GM23248 (cell line): ENCODE measurements around the gene PAF1. TPM values are rescaled to one million over a fixed set of nuclear protein-coding genes. Genes with fewer than 3 reads are reported as not detected.
A peak's percentile ranks its signal among the peaks of the same experiment; 100 is the strongest.

Source experiments
- DNase-seq: peaks from one replicate; pipeline ENCODE4 v3.0.0-alpha.2; 2015
- H2AFZ ChIP-seq: fragments of 200-600 bp; sonication (generic); 2 replicates; pipeline ENCODE4 v1.6.1; 2016; ENCODE audit warnings: antibody characterized with exemption
- H3F3A ChIP-seq: fragments of 200-600 bp; sonication (generic); 2 replicates; pipeline ENCODE4 v1.6.1; 2016; ENCODE audit warnings: mild to moderate bottlenecking, antibody characterized with exemption, mixed run types; ENCODE audit not compliant: insufficient read depth
- H3K27ac ChIP-seq: fragments of 200-600 bp; sonication (generic); 2 replicates; pipeline ENCODE4 v1.5.1; 2016; ENCODE audit warnings: mild to moderate bottlenecking
- H3K27me3 ChIP-seq: fragments of 200-600 bp; sonication (generic); replicated peaks from 2 replicates; pipeline ENCODE4 v1.6.1; 2016; ENCODE audit warnings: mild to moderate bottlenecking; ENCODE audit not compliant: insufficient read depth
- H3K36me3 ChIP-seq: fragments of 200-600 bp; sonication (generic); 2 replicates; pipeline ENCODE4 v1.6.1; 2016; ENCODE audit warnings: low read depth, mild to moderate bottlenecking
- H3K4me1 ChIP-seq: fragments of 200-600 bp; sonication (generic); 2 replicates; pipeline ENCODE4 v1.6.1; 2016; ENCODE audit warnings: mild to moderate bottlenecking; ENCODE audit not compliant: insufficient read depth
- H3K4me2 ChIP-seq: fragments of 200-600 bp; sonication (generic); one replicate; pipeline ENCODE4 v1.6.1; 2016; ENCODE audit warnings: mild to moderate bottlenecking; ENCODE audit not compliant: unreplicated experiment
- H3K4me3 ChIP-seq: fragments of 200-600 bp; sonication (generic); 2 replicates; pipeline ENCODE4 v1.5.1; 2016; ENCODE audit warnings: mild to moderate bottlenecking
- H3K79me2 ChIP-seq: fragments of 200-600 bp; sonication (generic); 2 replicates; pipeline ENCODE4 v1.6.1; 2016; ENCODE audit warnings: mild to moderate bottlenecking; ENCODE audit not compliant: insufficient read depth
- H3K9ac ChIP-seq: fragments of 200-600 bp; sonication (generic); 2 replicates; pipeline ENCODE4 v1.6.1; 2016; ENCODE audit warnings: mild to moderate bottlenecking
- H3K9me2 ChIP-seq: fragments of 200-600 bp; sonication (generic); 2 replicates; pipeline ENCODE4 v1.6.1; 2016; ENCODE audit warnings: mixed run types, mild to moderate bottlenecking, moderate library complexity; ENCODE audit not compliant: insufficient read depth
- H3K9me3 ChIP-seq: fragments of 200-600 bp; sonication (generic); one replicate; pipeline ENCODE4 v1.6.1; 2017; ENCODE audit warnings: low read depth
- H4K20me1 ChIP-seq: fragments of 200-600 bp; sonication (generic); 2 replicates; pipeline ENCODE4 v1.6.0; 2016; ENCODE audit not compliant: insufficient read depth
- EZH2 ChIP-seq: fragments of 200-600 bp; sonication (generic); IDR thresholded peaks from 2 replicates; pipeline ENCODE4 v1.6.1; 2018; ENCODE audit warnings: antibody characterized with exemption, mild to moderate bottlenecking; ENCODE audit not compliant: insufficient read depth, poor library complexity, severe bottlenecking
- EZH2phosphoT487 ChIP-seq: fragments of 200-600 bp; sonication (generic); IDR thresholded peaks from 2 replicates; pipeline ENCODE4 v1.6.1; 2018; ENCODE audit warnings: antibody characterized with exemption, moderate library complexity, mild to moderate bottlenecking, low read depth; ENCODE audit not compliant: insufficient read depth
- WGBS, 2 experiments: methylation state at CpG; one replicate each; pipeline ENCODE4 v1.1.6; 2015 to 2017; ENCODE audit warnings: low lambda C conversion rate in 2 of 2, low coverage in 1 of 2; ENCODE audit errors: missing lambda C conversion rate in 2 of 2; 5-methylcytosine and 5-hydroxymethylcytosine counted together
- in situ Hi-C: fragments of 300-500 bp; cut with MboI; formaldehyde crosslinking; loops from 2 replicates; pipeline ENCODE4 v1.15.0; 2020
- polyA plus RNA-seq: library from polyadenylated mRNA; unstranded; fragments of >200 nt; fragmentation: Nextera tagmentation; extraction: Ambion mirVana; gene quantifications from 2 replicates; pipeline ENCODE4 v1.2.1, GENCODE V29; 2016
- total RNA-seq: library from RNA; depleted of rRNA; stranded (reverse); fragments of >200 nt; shearing (Covaris generic); gene quantifications from 2 replicates; pipeline ENCODE4 v1.2.3, GENCODE V29; 2014; rRNA removed

PAF1 gene
- total RNA-seq (45.3 and 51.2 TPM in 2 replicates), polyA plus RNA-seq (44.2 and 44.5 TPM in 2 replicates)

- Histone ChIP-seq H3K9me2 (no peaks in the 10 kb centered on the region), H3K9me3 (no peaks in the 10 kb centered on the region), H3K4me1 (peaks cover 12% of the 10 kb centered on the region), H3K27me3 (no peaks in the 10 kb centered on the region), H2AFZ (peak within 1 kb of the TSS; percentile 90), H4K20me1 (no peaks in the 10 kb centered on the region), H3K4me3 (peak within 1 kb of the TSS; percentile 96), H3K79me2 (peaks cover 48% of the 10 kb centered on the region), H3K36me3 (peaks cover 18% of the 10 kb centered on the region; the same call in 1 of the 2 replicates), H3K4me2 (peak within 1 kb of the TSS; percentile 100), H3K27ac (peak within 1 kb of the TSS; percentile 92), H3K9ac (peak within 1 kb of the TSS; percentile 99), H3F3A (peaks cover 9% of the 10 kb centered on the region)
- 1% methylated on average over 55 to 59 of the region's 60 CpGs for WGBS, 2 experiments
- peak; percentile 100 for DNase-seq
- no peak for TF ChIP-seq EZH2
- no peak for TF ChIP-seq EZH2phosphoT487
- in situ Hi-C loops = no loop called here
Observed at GRCh38 chr19:39390751-39391437, at the start of gene PAF1, which contains the start of gene MED29. Gene PAF1, minus strand, starts transcription at chr19:39391106. Its CDS starts 242 bp downstream, at chr19:39390864. Gene MED29, plus strand, starts transcription at chr19:39391378. Its CDS starts 45 bp downstream, at chr19:39391423.

- Histone ChIP-seq H3K27ac (peak overlapping the region; percentile 22; the same call in 1 of the 2 replicates), H3K4me3 (no peak overlapping the region), H3K4me2 (no peak overlapping the region), H3F3A (peaks cover 42% of the 10 kb centered on the region), H3K27me3 (no peaks in the 10 kb centered on the region), H3K36me3 (peaks cover 14% of the 10 kb centered on the region), H3K4me1 (peaks cover 15% of the 10 kb centered on the region), H4K20me1 (no peaks in the 10 kb centered on the region), H3K79me2 (peaks cover 24% of the 10 kb centered on the region), H3K9ac (no peak overlapping the region), H3K9me2 (no peaks in the 10 kb centered on the region), H2AFZ (no peak overlapping the region), H3K9me3 (no peaks in the 10 kb centered on the region)
- peak; percentile 56 for DNase-seq
- WGBS, 2 experiments = 65 to 72% methylated on average over 9 of the region's 9 CpGs
- in situ Hi-C loops = no loop called here
- TF ChIP-seq EZH2phosphoT487 (no peak), EZH2 (no peak)
Observed at GRCh38 chr19:39438270-39438934, 47.5 kb upstream of the PAF1 start.

GRCh38 chr19:39436350-39436716 lies 45.4 kb upstream of the PAF1 start:
- peak; percentile 38 for DNase-seq
- in situ Hi-C loops = no loop called here

GRCh38 chr19:39435499-39436349 lies 44.8 kb upstream of the PAF1 start, which contains the start of gene RPS16:
Gene RPS16, minus strand, starts transcription at chr19:39435949. Its CDS starts 54 bp downstream, at chr19:39435895.
- no peaks in the 10 kb centered on the region for H3K9me2 ChIP-seq
- in situ Hi-C loops = no loop called here
- peaks cover 26% of the 10 kb centered on the region for H3K36me3 ChIP-seq
- peaks cover 30% of the 10 kb centered on the region for H3K79me2 ChIP-seq
- H3K27ac ChIP-seq = peak within 1 kb of the TSS; percentile 76
- H4K20me1 ChIP-seq = no peaks in the 10 kb centered on the region
- H3K27me3 ChIP-seq = no peaks in the 10 kb centered on the region
- WGBS, 2 experiments = 1% methylated on average over 49 to 61 of the region's 61 CpGs
- H3K4me1 ChIP-seq = peaks cover 15% of the 10 kb centered on the region
- peak; percentile 100 for DNase-seq
- H3K4me2 ChIP-seq = peak within 1 kb of the TSS; percentile 90
- peak within 1 kb of the TSS; percentile 91 for H3K9ac ChIP-seq
- H3F3A ChIP-seq = peaks cover 49% of the 10 kb centered on the region
- peak within 1 kb of the TSS; percentile 94 for H3K4me3 ChIP-seq
- peak within 1 kb of the TSS; percentile 77 for H2AFZ ChIP-seq
- H3K9me3 ChIP-seq = no peaks in the 10 kb centered on the region
- TF ChIP-seq EZH2 = no peak
- TF ChIP-seq EZH2phosphoT487 = no peak

More at GRCh38 chr19:39436350-39436716, 45.4 kb upstream of the PAF1 start:
- H3K9me2 ChIP-seq = no peaks in the 10 kb centered on the region
- H3F3A ChIP-seq = peaks cover 49% of the 10 kb centered on the region
- no peaks in the 10 kb centered on the region for H3K27me3 ChIP-seq
- peaks cover 30% of the 10 kb centered on the region for H3K79me2 ChIP-seq
- WGBS, 2 experiments = 0 to 20% methylated on average over 2 of the region's 2 CpGs
- H4K20me1 ChIP-seq = no peaks in the 10 kb centered on the region
- H3K9me3 ChIP-seq = no peaks in the 10 kb centered on the region
- TF ChIP-seq EZH2 = no peak
- no peak for TF ChIP-seq EZH2phosphoT487
- H3K27ac ChIP-seq = peak overlapping the region; percentile 76
- peaks cover 26% of the 10 kb centered on the region for H3K36me3 ChIP-seq
- peaks cover 15% of the 10 kb centered on the region for H3K4me1 ChIP-seq
- H3K9ac ChIP-seq = peak overlapping the region; percentile 91
- peak overlapping the region; percentile 85 for H3K4me2 ChIP-seq
- H2AFZ ChIP-seq = peak overlapping the region; percentile 77
- H3K4me3 ChIP-seq = peak overlapping the region; percentile 77
